Esophagus squamous epithelium (tissue), 5 donors: ENCODE measurements around the gene IRF2BP2. TPM values are rescaled to one million over a fixed set of nuclear protein-coding genes. Genes with fewer than 3 reads are reported as not detected.

ENCODE experiments used
- DNase-seq: peaks from one replicate; lab custom pipeline; 2025; lab: John Stamatoyannopoulos, UW
- H3K27ac ChIP-seq, 4 donors: fragments of 200-600 bp; sonication (generic); one replicate each; pipeline ENCODE4 v1.5.1; 2016 to 2019; ENCODE audit warnings: mild to moderate bottlenecking in 1 of 4
- H3K27me3 ChIP-seq, 4 donors: fragments of 200-600 bp; sonication (generic); 1 replicate in 3 of 4; 2 replicates in 1 of 4; pipeline versions ENCODE4 v1.5.1 to v1.6.0; 2017 to 2021; ENCODE audit warnings: antibody characterized with exemption in 1 of 4
- H3K36me3 ChIP-seq, 3 donors: fragments of 200-600 bp; sonication (generic); one replicate each; pipeline ENCODE4 v1.5.1; 2016 to 2019
- H3K4me1 ChIP-seq, 3 donors: fragments of 200-600 bp; sonication (generic); one replicate each; pipeline ENCODE4 v1.5.1; 2017 to 2019
- H3K4me3 ChIP-seq, 4 donors: fragments of 200-600 bp; sonication (generic); 1 replicate in 3 of 4; 2 replicates in 1 of 4; pipeline ENCODE4 v1.5.1; 2016 to 2019; ENCODE audit warnings: mild to moderate bottlenecking in 2 of 4, moderate library complexity in 1 of 4
- H3K9me3 ChIP-seq, 3 donors: fragments of 200-600 bp; sonication (generic); one replicate each; pipeline ENCODE4 v1.5.1; 2016 to 2019
- CTCF ChIP-seq, 6 experiments: fragments of 450-650 bp in 4 of 6; fragments of 200-600 bp in 2 of 6; sonication (generic) in 2 of 6; IDR thresholded peaks; one replicate each; pipeline ENCODE4 v1.5.1; 2016 to 2019; ENCODE audit warnings: antibody characterized with exemption in 6 of 6, mild to moderate bottlenecking in 4 of 6, moderate library complexity in 4 of 6
- POLR2A ChIP-seq, 4 donors: fragments of 450-650 bp; IDR thresholded peaks; one replicate each; pipeline ENCODE4 v1.6.1; 2017; ENCODE audit warnings: antibody characterized with exemption in 4 of 4, mild to moderate bottlenecking in 4 of 4, moderate library complexity in 3 of 4
- WGBS, 2 donors: methylation state at CpG; one replicate each; pipeline ENCODE4 v1.1.5; 2018; 5-methylcytosine and 5-hydroxymethylcytosine counted together
- intact Hi-C: fragments of 100-400 bp; cut with DNase I; formaldehyde crosslinking; loops from one replicate; pipeline ENCODE4 v1.15.0; 2022
- total RNA-seq, 4 donors: library from RNA; depleted of rRNA; stranded (reverse); fragments of >200 nt; gene quantifications; one replicate each; pipeline ENCODE4 v1.1.0, GENCODE V29; 2016
- donor health status: DM: yes; HTN: yes; CAD: no.

IRF2BP2 gene
- total RNA-seq, 4 donors from 2014 or later: 52.5 to 66.8 (median 57.6) TPM

- H3K27ac ChIP-seq: peak overlapping the region in 1 of 4 donors; percentile 86
- DNase-seq: no peak
- H3K9me3 ChIP-seq: no peaks in the 10 kb centered on the region
- no peaks in the 10 kb centered on the region for H3K27me3 ChIP-seq
- no peak for TF ChIP-seq POLR2A (IDR thresholded peaks at IDR 0.05)
- TF ChIP-seq CTCF (IDR thresholded peaks at IDR 0.05): no peak
- WGBS, 2 donors: 97 to 98% methylated on average over 4 of the region's 4 CpGs
- H3K4me3 ChIP-seq: no peak overlapping the region
- H3K36me3 ChIP-seq: no peaks in the 10 kb centered on the region
- peaks cover 2 to 45% (median 23%) of the 10 kb centered on the region in 3 donors for H3K4me1 ChIP-seq
- intact Hi-C loops: no loop called here
Observed at GRCh38 chr1:234591131-234591530, 18.8 kb downstream of the IRF2BP2 start.

- intact Hi-C loops: no loop called here
- WGBS, 2 donors: 48 to 71% methylated on average over 7 of the region's 7 CpGs
Observed at GRCh38 chr1:234589854-234590620, 19.9 kb downstream of the IRF2BP2 start.

DNA sequence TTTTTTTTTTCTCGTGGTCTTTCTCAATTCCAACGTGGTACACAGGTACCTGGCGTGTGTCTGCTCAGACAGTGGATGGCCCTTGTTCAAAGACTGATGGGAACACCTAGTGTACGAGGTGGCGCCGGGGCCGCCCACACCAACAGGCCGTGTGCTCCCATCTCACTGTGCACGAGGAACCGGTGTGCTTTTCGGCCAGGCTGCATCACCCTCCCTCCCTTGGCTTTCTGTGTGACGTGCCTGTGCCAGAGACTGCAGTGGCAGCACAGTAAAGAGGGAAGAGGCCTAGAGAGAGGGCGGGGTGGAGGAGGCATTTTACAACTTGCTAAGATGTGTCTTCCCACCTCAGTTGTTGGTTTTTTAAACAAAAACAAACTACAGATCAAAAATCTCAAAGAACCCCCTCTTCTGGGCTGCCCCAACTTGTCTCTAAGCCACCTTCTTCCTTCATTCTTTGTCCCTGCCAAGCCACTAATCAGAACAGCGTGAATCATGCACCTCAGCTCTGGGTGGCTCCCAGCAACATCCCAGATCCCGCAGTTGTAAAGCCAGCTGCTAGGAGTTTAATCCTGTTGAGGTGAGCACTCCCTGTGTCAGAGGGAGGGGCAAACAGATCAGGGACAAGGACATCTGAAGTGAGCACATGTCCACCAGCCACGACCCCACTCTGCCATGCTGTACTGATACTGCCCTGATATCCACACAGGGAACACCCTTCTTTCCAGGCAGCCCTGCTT, 20.7 kb downstream of the IRF2BP2 start:
- H3K4me3 ChIP-seq: no peak overlapping the region
- H3K4me1 ChIP-seq: peaks cover 8 to 64% (median 32%) of the 10 kb centered on the region in 3 donors
- DNase-seq: no peak
- no peaks in the 10 kb centered on the region for H3K9me3 ChIP-seq
- peak in 1 of 4 donors; percentile 12 for TF ChIP-seq POLR2A (IDR thresholded peaks at IDR 0.05)
- no peak for TF ChIP-seq CTCF (IDR thresholded peaks at IDR 0.05)
- H3K27ac ChIP-seq: peak overlapping the region; percentile 78 to 87 (median 83)
- WGBS, 2 donors: 32 to 36% methylated on average over 11 to 13 of the region's 16 CpGs
- intact Hi-C loops: no loop called here
- no peaks in the 10 kb centered on the region for H3K27me3 ChIP-seq
- H3K36me3 ChIP-seq: no peaks in the 10 kb centered on the region

More at GRCh38 chr1:234589854-234590620, 19.9 kb downstream of the IRF2BP2 start:
- Histone ChIP-seq H3K36me3 (no peaks in the 10 kb centered on the region), H3K27me3 (no peaks in the 10 kb centered on the region), H3K27ac (peak overlapping the region; percentile 78 to 87 (median 83)), H3K9me3 (no peaks in the 10 kb centered on the region), H3K4me3 (no peak overlapping the region), H3K4me1 (peaks cover 8 to 56% (median 32%) of the 10 kb centered on the region in 3 donors)
- DNase-seq: no peak
- TF ChIP-seq POLR2A (IDR thresholded peaks at IDR 0.05) (no peak), CTCF (IDR thresholded peaks at IDR 0.05) (no peak)

GRCh38 chr1:234588386-234588785, 21.6 kb downstream of the IRF2BP2 start:
- Histone ChIP-seq H3K27me3 (no peaks in the 10 kb centered on the region), H3K9me3 (no peaks in the 10 kb centered on the region), H3K36me3 (no peaks in the 10 kb centered on the region), H3K4me1 (peaks cover 8 to 72% (median 35%) of the 10 kb centered on the region in 3 donors), H3K4me3 (no peak overlapping the region), H3K27ac (peak overlapping the region in 3 of 4 donors; percentile 80 to 87 (median 86))
- 30 to 43% methylated on average over 4 of the region's 4 CpGs for WGBS, 2 donors
- TF ChIP-seq POLR2A (IDR thresholded peaks at IDR 0.05) (no peak), CTCF (IDR thresholded peaks at IDR 0.05) (no peak)
- intact Hi-C loops: no loop called here
- DNase-seq: no peak
